ENCODE measurements around the gene SLC7A1.

GRCh38 chr13:29566206-29566605, 29.3 kb downstream of the SLC7A1 start:
- TF ChIP-seq PAX8 (CRISPR knock-in tag; IDR thresholded peaks at IDR 0.05; ENCODE audit: borderline replicate concordance) (no peak), HMG20B (CRISPR knock-in tag; conservative IDR thresholded peaks at IDR 0.05) (no peak), SP1 (IDR thresholded peaks at IDR 0.05) (no peak), SP1 (CRISPR knock-in tag; IDR thresholded peaks at IDR 0.05) (no peak), RXRA (CRISPR knock-in tag; IDR thresholded peaks at IDR 0.05) (no peak), CHD2 (IDR thresholded peaks at IDR 0.05; ENCODE audit: low read depth, low read length) (no peak), NFIC (IDR thresholded peaks at IDR 0.05; ENCODE audit: low read length) (no peak), AFF4 (CRISPR knock-in tag; IDR thresholded peaks at IDR 0.05) (no peak), POLR2A (IDR thresholded peaks at IDR 0.05; ENCODE audit: insufficient read depth in 1 of 2, low read depth in 2 of 2, low read length in 2 of 2) (no peak), ZBTB44 (CRISPR knock-in tag; IDR thresholded peaks at IDR 0.05) (no peak), ZSCAN25 (CRISPR knock-in tag; IDR thresholded peaks at IDR 0.05) (no peak), FOXM1 (CRISPR knock-in tag; IDR thresholded peaks at IDR 0.05) (no peak), ZSCAN30 (CRISPR knock-in tag; IDR thresholded peaks at IDR 0.05) (no peak), TAF1 (CRISPR knock-in tag; IDR thresholded peaks at IDR 0.05) (no peak)
- TF ChIP-seq, protein P1, sequence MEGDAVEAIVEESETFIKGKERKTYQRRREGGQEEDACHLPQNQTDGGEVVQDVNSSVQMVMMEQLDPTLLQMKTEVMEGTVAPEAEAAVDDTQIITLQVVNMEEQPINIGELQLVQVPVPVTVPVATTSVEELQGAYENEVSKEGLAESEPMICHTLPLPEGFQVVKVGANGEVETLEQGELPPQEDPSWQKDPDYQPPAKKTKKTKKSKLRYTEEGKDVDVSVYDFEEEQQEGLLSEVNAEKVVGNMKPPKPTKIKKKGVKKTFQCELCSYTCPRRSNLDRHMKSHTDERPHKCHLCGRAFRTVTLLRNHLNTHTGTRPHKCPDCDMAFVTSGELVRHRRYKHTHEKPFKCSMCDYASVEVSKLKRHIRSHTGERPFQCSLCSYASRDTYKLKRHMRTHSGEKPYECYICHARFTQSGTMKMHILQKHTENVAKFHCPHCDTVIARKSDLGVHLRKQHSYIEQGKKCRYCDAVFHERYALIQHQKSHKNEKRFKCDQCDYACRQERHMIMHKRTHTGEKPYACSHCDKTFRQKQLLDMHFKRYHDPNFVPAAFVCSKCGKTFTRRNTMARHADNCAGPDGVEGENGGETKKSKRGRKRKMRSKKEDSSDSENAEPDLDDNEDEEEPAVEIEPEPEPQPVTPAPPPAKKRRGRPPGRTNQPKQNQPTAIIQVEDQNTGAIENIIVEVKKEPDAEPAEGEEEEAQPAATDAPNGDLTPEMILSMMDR (CRISPR knock-in tag; IDR thresholded peaks at IDR 0.05) = no peak
